Mononuclear cell (primary cell): ENCODE data around the gene PSMB9. TPM values are rescaled to one million over a fixed set of nuclear protein-coding genes. Genes with fewer than 3 reads are reported as not detected.
"Not testable (repeated sequence)": the region's sequence is repeated elsewhere in the genome, so short reads cannot be mapped to it uniquely, and the experiment has no call there.

Experiments used
- H3K27me3 ChIP-seq: 2 replicates; pipeline ENCODE4 v1.6.0; 2011; ENCODE audit warnings: low read length, control low read depth; ENCODE audit not compliant: insufficient read depth
- H3K4me1 ChIP-seq: 2 replicates; pipeline ENCODE4 v1.5.1; 2011; ENCODE audit warnings: mild to moderate bottlenecking, low read length, control low read depth; ENCODE audit not compliant: insufficient read depth
- H3K4me3 ChIP-seq: 2 replicates; pipeline ENCODE4 v1.5.1; 2011; ENCODE audit warnings: mild to moderate bottlenecking, low read length, moderate library complexity
- H3K9me3 ChIP-seq: 2 replicates; pipeline ENCODE4 v1.5.1; 2011; ENCODE audit warnings: low read depth, mild to moderate bottlenecking, control low read depth, low read length
- total RNA-seq: library from RNA; depleted of rRNA; stranded (reverse); fragments of >200 nt; gene quantifications from one replicate; pipeline ENCODE4 v1.2.3, GENCODE V29; 2012

The PSMB9 gene
- total RNA-seq, 1 donor = 18.7 TPM

DNA sequence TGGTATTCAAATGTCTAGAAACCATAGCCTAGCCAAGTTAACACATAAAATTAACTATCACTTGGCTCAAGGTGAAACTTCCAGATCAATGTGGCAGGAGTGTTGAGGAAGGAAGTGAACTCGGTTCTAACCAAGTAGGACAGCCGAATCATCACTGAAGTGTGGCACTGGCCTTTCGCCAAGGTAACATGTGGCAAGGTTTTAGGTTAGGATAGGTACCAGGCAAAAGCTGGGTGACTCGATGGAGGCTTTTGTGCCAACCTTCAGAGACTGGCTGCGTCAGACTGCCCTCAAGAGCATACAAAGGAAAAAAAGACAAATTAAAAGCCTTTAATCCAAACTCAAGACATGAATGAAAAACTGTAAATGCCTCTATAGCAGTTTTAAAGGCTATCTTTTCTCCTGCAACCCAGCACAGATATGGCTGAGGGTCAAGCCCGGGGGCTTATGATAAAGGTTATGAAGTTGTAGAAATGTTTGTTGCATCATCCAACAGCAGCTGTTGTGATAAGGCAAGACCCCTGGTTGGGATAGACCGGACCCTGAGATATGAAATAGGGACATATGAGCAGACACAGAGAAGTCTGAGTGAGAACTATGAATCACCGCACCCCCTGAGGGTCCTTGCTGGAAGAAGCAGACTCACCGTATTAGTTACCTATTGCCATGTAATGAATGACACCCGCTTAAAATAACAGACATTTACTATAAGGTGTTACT lies 11.9 kb downstream of the PSMB9 start:
- H3K27me3 ChIP-seq = no peaks in the 10 kb centered on the region
- peaks cover 31% of the 10 kb centered on the region for H3K4me1 ChIP-seq
- no peak overlapping the region for H3K4me3 ChIP-seq
- H3K9me3 ChIP-seq = no peaks in the 10 kb centered on the region

DNA sequence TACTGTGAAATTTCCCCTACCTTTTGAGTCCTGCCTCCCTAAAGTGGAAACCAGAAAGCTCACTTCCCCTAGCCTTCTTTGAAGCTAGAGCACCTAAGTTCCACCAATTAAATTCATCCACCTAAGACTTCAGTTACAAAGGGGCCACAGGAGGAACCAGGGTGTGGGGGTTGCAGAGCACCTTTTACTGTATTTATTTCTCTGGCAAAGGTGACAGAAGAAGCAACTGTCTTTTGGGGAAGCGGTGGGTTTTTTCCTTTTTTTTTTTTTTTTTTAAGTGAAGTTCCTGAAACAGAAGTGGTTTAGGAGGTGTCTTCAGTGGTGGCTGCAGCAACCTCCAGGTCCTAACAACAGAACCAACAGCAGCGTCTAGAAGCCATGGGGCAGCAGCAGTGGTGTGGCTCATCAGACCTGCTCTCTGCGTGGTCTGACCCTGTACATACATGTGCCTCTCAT lies 13.1 kb downstream of the PSMB9 start:
- H3K27me3 ChIP-seq = peaks cover 3% of the 10 kb centered on the region

GRCh38 chr6:32867554-32868256 lies 13.7 kb downstream of the PSMB9 start:
- Histone ChIP-seq H3K4me1 (peaks cover 22% of the 10 kb centered on the region), H3K4me3 (no peak overlapping the region), H3K9me3 (no peaks in the 10 kb centered on the region), H3K27me3 (peaks cover 3% of the 10 kb centered on the region)

More for the DNA sequence above, 13.1 kb downstream of the PSMB9 start:
- peaks cover 27% of the 10 kb centered on the region for H3K4me1 ChIP-seq
- H3K4me3 ChIP-seq = no peak overlapping the region
- no peaks in the 10 kb centered on the region for H3K9me3 ChIP-seq

GRCh38 chr6:32868257-32868788 lies 14.3 kb downstream of the PSMB9 start:
- H3K4me1 ChIP-seq = peaks cover 21% of the 10 kb centered on the region
- peaks cover 3% of the 10 kb centered on the region for H3K27me3 ChIP-seq
- H3K9me3 ChIP-seq = no peaks in the 10 kb centered on the region
- H3K4me3 ChIP-seq = no peak overlapping the region

- H3K4me1 ChIP-seq, H3K27me3 ChIP-seq, H3K4me3 ChIP-seq, H3K9me3 ChIP-seq: not testable (repeated sequence)
Observed at GRCh38 chr6:32873947-32874346, 20.0 kb downstream of the PSMB9 start.

- no peak overlapping the region for H3K4me3 ChIP-seq
- H3K27me3 ChIP-seq = peaks cover 8% of the 10 kb centered on the region
- no peaks in the 10 kb centered on the region for H3K9me3 ChIP-seq
- H3K4me1 ChIP-seq = no peaks in the 10 kb centered on the region
Observed at GRCh38 chr6:32876603-32877002, 22.6 kb downstream of the PSMB9 start.

DNA sequence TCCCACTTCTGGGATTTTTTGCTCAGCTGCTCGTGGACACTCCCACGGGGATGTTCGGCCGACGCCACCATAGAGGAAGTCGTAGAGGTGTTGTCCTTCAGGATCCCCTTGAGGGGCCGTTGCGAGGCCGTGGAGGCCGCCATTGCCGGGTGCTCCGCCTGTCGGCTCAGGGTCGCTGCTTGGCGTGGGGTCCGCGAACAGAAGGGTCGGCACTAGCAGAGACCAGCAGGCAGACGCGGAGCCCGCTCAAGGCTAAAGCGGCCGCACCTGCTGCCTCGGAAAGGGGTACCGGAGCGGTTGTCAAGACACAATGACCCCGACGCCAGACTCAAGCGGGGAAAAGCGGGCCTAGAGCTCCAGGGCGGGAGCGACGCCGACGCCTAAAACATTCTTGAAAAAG lies 25.7 kb downstream of the PSMB9 start:
- Histone ChIP-seq H3K4me1 (no peaks in the 10 kb centered on the region), H3K4me3 (no peak overlapping the region), H3K27me3 (peaks cover 8% of the 10 kb centered on the region), H3K9me3 (no peaks in the 10 kb centered on the region)

- not testable (repeated sequence) for H3K9me3 ChIP-seq, H3K4me3 ChIP-seq, H3K4me1 ChIP-seq, H3K27me3 ChIP-seq
Observed at GRCh38 chr6:32880962-32881361, 27.0 kb downstream of the PSMB9 start.

DNA sequence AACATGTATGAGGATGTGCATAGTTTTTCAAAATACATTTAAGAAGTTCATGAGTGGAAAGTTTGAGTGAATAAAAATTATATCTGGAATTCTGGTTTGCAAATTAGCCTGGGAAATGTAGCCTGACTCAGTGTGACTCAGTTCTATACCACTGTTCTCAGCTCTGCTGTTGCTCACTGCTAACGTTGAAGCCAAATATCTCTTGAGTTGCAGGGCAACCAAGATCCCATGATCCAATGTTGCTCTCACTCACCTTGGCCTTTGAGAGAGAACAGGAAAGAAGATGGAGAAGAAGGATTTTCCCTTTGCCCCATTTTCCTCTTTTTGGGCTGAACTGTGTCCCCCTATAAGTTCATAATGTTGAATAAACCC lies 28.9 kb downstream of the PSMB9 start:
- Histone ChIP-seq H3K4me1 (no peaks in the 10 kb centered on the region), H3K4me3 (no peak overlapping the region), H3K27me3 (peaks cover 8% of the 10 kb centered on the region), H3K9me3 (no peaks in the 10 kb centered on the region)

- Histone ChIP-seq H3K4me3 (no peak overlapping the region), H3K4me1 (no peaks in the 10 kb centered on the region), H3K9me3 (no peaks in the 10 kb centered on the region), H3K27me3 (peaks cover 8% of the 10 kb centered on the region)
Observed at GRCh38 chr6:32883789-32884188, 29.8 kb downstream of the PSMB9 start.

DNA sequence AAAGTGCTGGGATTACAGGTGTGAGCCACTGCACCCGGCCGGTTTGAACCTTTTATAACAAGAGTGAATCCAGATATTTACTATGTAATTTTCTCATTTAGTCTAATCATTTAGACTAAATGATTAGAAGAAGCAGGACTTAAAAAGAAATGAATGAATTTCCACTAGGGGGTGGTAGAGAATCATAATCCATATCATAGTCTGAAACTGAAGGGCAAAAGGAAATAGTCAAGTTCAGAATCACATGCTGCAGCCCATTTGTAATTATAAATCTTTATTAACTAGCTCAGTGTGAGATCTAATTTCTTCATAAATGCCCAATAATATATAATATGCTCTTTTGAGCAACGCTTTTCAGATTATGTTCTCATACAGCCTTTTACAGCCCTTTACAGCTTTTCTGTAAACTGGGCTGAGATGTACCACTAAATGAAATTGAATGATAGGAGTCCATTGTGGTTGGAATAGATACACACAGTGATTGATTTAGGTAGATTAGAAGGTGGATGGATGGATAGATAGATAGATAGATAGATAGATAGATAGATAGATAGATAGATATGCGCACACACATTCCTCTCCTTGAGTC lies 31.8 kb downstream of the PSMB9 start:
- Histone ChIP-seq H3K4me1 (no peaks in the 10 kb centered on the region), H3K4me3 (no peak overlapping the region), H3K27me3 (no peaks in the 10 kb centered on the region), H3K9me3 (no peaks in the 10 kb centered on the region)

DNA sequence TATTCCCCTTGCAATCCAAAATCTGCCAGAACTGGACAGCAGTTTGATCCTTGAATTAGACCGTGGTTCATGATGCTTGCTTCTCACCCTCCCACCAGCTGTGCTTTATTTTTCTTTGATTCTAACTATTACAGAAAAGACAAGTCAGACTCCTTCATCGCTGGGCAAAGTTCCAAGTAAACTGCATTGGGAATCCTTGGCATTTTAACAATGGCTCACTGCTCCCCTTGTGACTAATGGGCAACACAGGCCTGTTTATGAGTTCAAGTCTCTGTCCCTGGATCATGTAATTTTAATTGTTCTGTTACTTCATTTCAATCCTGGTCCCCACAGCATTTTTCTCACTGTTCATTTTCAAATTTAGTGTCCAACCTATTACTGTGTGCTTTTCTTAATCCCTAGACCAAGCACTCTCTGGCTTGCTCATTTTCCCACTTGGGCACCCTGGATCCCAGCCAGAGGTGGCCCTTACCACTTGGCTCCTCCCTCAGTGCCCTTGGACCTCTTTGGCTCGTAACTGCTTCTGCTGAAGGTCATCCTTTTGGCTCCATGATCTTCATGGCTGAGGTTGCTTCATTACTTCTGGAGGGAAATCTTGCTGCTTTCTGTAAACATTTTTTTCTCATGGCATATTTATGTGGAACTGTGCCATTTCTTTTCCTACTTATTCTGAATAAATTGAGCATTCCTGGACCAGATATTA lies 32.8 kb downstream of the PSMB9 start:
- H3K4me3 ChIP-seq = no peak overlapping the region
- no peaks in the 10 kb centered on the region for H3K9me3 ChIP-seq

DNA sequence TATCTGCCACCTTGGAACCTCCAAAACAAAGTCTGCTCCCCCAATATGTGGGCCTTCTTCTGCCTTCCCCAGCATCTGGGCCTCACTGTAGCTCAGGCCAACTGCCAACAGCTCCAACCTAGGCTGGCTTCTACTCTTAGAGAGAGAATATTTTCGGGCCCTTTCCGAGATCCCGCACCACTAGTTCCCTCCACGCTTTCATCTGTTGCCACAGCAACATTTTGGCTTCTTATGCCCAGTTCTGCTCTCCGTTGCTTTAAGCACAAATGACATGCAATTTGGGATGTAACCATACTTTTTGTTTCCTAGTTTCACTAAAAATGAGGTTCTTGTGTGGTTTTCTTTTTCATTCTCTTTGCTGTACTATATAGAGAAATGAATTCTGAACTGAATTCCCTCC lies 33.6 kb downstream of the PSMB9 start:
- Histone ChIP-seq H3K4me3 (no peak overlapping the region), H3K4me1 (no peaks in the 10 kb centered on the region), H3K27me3 (no peaks in the 10 kb centered on the region), H3K9me3 (no peaks in the 10 kb centered on the region)

More for the DNA sequence above, 32.8 kb downstream of the PSMB9 start:
- Histone ChIP-seq H3K4me1 (no peaks in the 10 kb centered on the region), H3K27me3 (no peaks in the 10 kb centered on the region)

DNA sequence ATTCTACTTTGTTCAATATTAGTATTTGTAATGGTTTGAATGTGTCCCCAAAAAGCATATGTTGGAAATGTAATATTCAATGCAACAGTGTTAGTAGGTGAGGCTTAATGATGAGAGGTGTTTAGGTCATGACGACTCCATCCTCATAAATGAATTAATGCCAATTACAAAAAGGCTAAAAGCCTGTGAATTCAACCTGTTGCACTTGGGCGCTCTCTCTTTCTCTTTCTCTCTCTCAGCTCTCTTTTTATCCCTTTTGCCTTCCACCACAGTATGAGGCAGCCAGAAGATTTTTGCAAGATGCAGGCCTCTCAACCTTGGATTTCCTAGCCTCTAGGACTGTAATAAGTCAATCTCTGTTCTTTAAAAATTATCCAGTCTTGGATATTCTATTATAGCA lies 34.6 kb downstream of the PSMB9 start:
- no peak overlapping the region for H3K4me3 ChIP-seq
- H3K4me1 ChIP-seq = peaks cover 3% of the 10 kb centered on the region
- no peaks in the 10 kb centered on the region for H3K27me3 ChIP-seq
- no peaks in the 10 kb centered on the region for H3K9me3 ChIP-seq

DNA sequence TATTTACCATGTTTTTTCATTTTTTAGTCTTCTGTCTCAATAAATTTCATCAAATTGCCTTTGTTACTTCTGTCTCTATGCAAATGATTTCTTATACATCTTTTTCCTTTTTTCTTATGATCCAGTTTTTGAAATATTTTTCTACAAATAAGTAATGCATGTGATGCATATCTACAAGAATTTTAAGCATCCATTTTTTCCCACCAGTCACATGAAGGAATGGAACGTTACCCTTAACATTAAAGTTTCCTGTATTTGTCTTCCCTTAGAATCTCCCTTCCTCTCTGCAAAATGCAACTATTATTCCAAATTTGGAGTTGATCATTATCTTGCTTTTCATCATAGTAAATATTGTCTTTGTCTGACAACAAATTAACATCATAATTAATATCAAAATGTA lies 35.5 kb downstream of the PSMB9 start:
- Histone ChIP-seq H3K4me1 (peaks cover 6% of the 10 kb centered on the region), H3K9me3 (no peaks in the 10 kb centered on the region), H3K27me3 (no peaks in the 10 kb centered on the region)

More for the DNA sequence above, 35.5 kb downstream of the PSMB9 start:
- H3K4me3 ChIP-seq = no peak overlapping the region
